Brain microvascular endothelial cell (primary cell): Measurements from ENCODE around the gene CIRBP.

Experiments
- DNase-seq: peaks from one replicate; pipeline ENCODE4 v3.0.0-alpha.2; 2020
- H3K27ac ChIP-seq: fragments of 250-450 bp; sonication (Bioruptor Pico); 2 replicates; pipeline ENCODE4 v1.5.1; 2020; ENCODE audit warnings: mild to moderate bottlenecking, moderate library complexity
- H3K27me3 ChIP-seq: fragments of 250-450 bp; sonication (Bioruptor Pico); replicated peaks from 2 replicates; pipeline ENCODE4 v1.5.1; 2020; ENCODE audit warnings: mild to moderate bottlenecking
- H3K36me3 ChIP-seq: fragments of 250-450 bp; sonication (Bioruptor Pico); replicated peaks from 2 replicates; pipeline ENCODE4 v1.5.1; 2020; ENCODE audit warnings: mild to moderate bottlenecking
- H3K4me3 ChIP-seq: 2 replicates; pipeline ENCODE4 v1.5.1; 2011; ENCODE audit warnings: low read depth, mild to moderate bottlenecking, control low read depth, low read length, moderate library complexity
- CTCF ChIP-seq: IDR thresholded peaks from 2 replicates; pipeline ENCODE4 v1.5.1; 2011; ENCODE audit warnings: low read depth, mild to moderate bottlenecking, moderate library complexity, low read length, control low read depth, inconsistent platforms; ENCODE audit errors: missing control alignments
- in situ Hi-C: cut with HindIII; loops from 2 replicates; pipeline ENCODE4 v1.10.0; 2017; ENCODE audit warnings: low sequenced_read_pairs, low pct_ligation_motif_present

CIRBP gene

GRCh38 chr19:1321539-1321938, 52.4 kb downstream of the CIRBP start:
- in situ Hi-C loops, result no loop called here
- H3K4me3 ChIP-seq, result no peak overlapping the region
- no peak for TF ChIP-seq CTCF
- H3K27me3 ChIP-seq, result peaks cover 19% of the 10 kb centered on the region
- no peak for DNase-seq
- no peaks in the 10 kb centered on the region for H3K36me3 ChIP-seq
- H3K27ac ChIP-seq, result no peak overlapping the region

DNA sequence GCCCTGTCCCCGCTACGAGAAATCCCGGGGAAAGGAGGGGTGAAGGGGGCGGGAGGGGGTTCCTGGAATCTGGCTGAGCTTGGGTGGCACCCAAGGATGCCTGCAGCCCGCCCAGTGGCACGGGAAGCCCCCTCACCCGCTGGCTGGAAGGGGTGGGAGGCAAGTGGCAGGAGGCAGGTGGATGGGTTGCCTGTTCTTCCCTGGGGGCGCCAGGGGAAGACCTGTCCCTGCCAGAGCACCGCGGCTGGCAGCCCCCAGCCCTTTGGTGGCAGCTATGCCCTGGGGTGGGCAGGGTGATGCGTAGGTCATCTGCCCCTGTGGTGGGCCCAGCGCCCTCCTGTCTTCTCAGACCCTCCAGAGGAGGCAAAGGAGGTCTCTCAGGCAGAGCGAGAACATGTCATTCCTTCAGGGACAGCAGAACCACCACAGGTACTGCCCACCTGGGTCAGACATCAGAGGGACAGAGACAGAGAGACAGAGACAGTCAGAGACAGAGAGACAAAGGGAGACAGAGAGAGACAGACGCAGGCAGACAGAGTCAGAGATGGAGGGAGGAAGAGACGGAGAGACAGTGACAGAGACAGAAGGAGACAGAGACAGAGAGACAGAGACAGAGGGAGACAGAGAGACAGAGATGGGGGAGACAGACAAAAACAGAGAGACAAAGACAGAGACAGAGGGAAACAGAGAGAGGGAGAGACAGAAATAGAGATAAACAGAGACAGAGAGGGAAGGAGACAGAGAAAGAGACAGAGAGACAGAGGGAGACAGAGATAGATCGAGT, 53.3 kb downstream of the CIRBP start:
- H3K36me3 ChIP-seq, result no peaks in the 10 kb centered on the region
- H3K27ac ChIP-seq, result no peak overlapping the region
- DNase-seq, result no peak
- TF ChIP-seq CTCF, result no peak
- no peak overlapping the region for H3K4me3 ChIP-seq
- in situ Hi-C loops, result no loop called here
- H3K27me3 ChIP-seq, result peaks cover 11% of the 10 kb centered on the region

DNA sequence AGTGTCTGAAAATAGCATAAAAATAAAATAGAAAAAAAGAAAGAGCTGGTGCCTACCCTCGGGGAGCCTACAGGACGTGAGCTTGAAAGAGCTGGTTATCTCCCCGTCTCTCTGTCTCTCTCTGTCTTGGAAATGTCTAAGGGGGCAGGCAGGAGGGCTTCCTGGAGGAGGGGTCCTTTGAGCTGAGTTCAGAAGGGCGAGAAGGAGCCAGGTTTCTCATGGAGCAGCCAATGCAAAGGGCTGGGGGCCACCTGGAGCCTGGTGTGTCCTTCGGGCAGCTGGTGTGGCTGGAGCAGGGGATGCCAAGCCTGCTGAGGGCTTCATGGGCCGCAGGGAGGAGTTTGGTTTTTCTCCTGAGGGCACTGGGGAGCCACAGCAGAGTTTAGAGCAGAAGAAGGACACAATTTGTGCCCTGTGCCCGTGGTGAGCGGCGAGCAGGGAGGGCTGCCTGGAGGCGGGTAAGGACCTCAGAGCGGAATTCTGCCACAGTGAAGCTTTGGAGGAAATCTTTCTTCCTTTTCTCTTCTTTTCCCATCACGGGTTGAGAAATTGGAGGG, 55.2 kb downstream of the CIRBP start:
- no peak for DNase-seq
- no peaks in the 10 kb centered on the region for H3K27me3 ChIP-seq
- no peak overlapping the region for H3K4me3 ChIP-seq
- no peak overlapping the region for H3K27ac ChIP-seq
- no peak for TF ChIP-seq CTCF
- in situ Hi-C loops, result no loop called here
- no peaks in the 10 kb centered on the region for H3K36me3 ChIP-seq
